WTC11 (cell line): ENCODE measurements around the gene YDJC. TPM values are rescaled to one million over a fixed set of nuclear protein-coding genes. Genes with fewer than 3 reads are reported as not detected.
A peak's percentile ranks its signal among the peaks of the same experiment; 100 is the strongest.

Experiments used
- ATAC-seq: fragments of 200-7000 bp; cut with Tn5 transposase; 2 replicates; pipeline ENCODE4 v1.10.0; 2021; ENCODE audit warnings: mild to moderate bottlenecking, moderate library complexity
- CTCF ChIA-PET: fragments of 300-600 bp; sonication (Branson Sonifier 250); formaldehyde crosslinking; loops from one replicate; lab custom pipeline; 2021; ENCODE audit warnings: antibody characterized with exemption; lab: Charles Lee
- POLR2A ChIA-PET: fragments of 350-600 bp; sonication (Branson Sonifier 250); formaldehyde crosslinking; loops from one replicate; lab custom pipeline; 2021; ENCODE audit warnings: antibody characterized with exemption; lab: Charles Lee
- DNase-seq: peaks from one replicate; pipeline ENCODE4 v3.0.0; 2021; ENCODE audit warnings: low spot score
- H3K27ac Mint-ChIP-seq: 2 replicates; pipeline ENCODE4 v1.8.0; 2021; ENCODE audit warnings: mixed read lengths
- H3K27me3 Mint-ChIP-seq: 2 replicates; pipeline ENCODE4 v1.8.0; 2021; ENCODE audit warnings: low read depth, mild to moderate bottlenecking, moderate library complexity, mixed read lengths
- H3K36me3 Mint-ChIP-seq: 2 replicates; pipeline ENCODE4 v1.8.0; 2021; ENCODE audit warnings: mixed read lengths
- H3K4me1 Mint-ChIP-seq: 2 replicates; pipeline ENCODE4 v1.8.0; 2022; ENCODE audit warnings: mixed read lengths
- H3K4me3 Mint-ChIP-seq: 2 replicates; pipeline ENCODE4 v1.8.0; 2021; ENCODE audit warnings: mild to moderate bottlenecking, moderate library complexity, mixed read lengths
- H3K9me3 Mint-ChIP-seq: 2 replicates; pipeline ENCODE4 v1.8.0; 2021; ENCODE audit warnings: mixed read lengths
- AR ChIP-seq: fragments of 250-450 bp; sonication (Bioruptor Pico); IDR thresholded peaks from 2 replicates; pipeline ENCODE4 v1.9.0; 2021; ENCODE audit warnings: mild to moderate bottlenecking
- ARID4B ChIP-seq: sonication (generic); formaldehyde crosslinking; IDR thresholded peaks from 2 replicates; pipeline ENCODE4 v1.8.0; 2023; ENCODE audit warnings: missing genetic modification reagents, mild to moderate bottlenecking, borderline replicate concordance
- ATF3 ChIP-seq: sonication (generic); formaldehyde crosslinking; conservative IDR thresholded peaks from 2 replicates; pipeline ENCODE4 v1.8.1; 2022; ENCODE audit warnings: mild to moderate bottlenecking, missing genetic modification reagents
- CBFB ChIP-seq: sonication (generic); formaldehyde crosslinking; IDR thresholded peaks from 2 replicates; pipeline ENCODE4 v1.8.1; 2022; ENCODE audit warnings: mild to moderate bottlenecking, low read depth, missing genetic modification reagents
- CTCF ChIP-seq: fragments of 200-600 bp; IDR thresholded peaks from 2 replicates; pipeline ENCODE4 v1.8.0; 2022; ENCODE audit warnings: antibody characterized with exemption
- E2F1 ChIP-seq: sonication (generic); formaldehyde crosslinking; IDR thresholded peaks from 2 replicates; pipeline ENCODE4 v1.8.0; 2022; ENCODE audit warnings: mild to moderate bottlenecking, missing genetic modification reagents
- ELF4 ChIP-seq: sonication (generic); formaldehyde crosslinking; IDR thresholded peaks from 2 replicates; pipeline ENCODE4 v1.8.1; 2022; ENCODE audit warnings: low read depth, mild to moderate bottlenecking, moderate library complexity, missing genetic modification reagents
- JUN ChIP-seq: sonication (generic); formaldehyde crosslinking; IDR thresholded peaks from 2 replicates; pipeline ENCODE4 v1.8.0; 2023; ENCODE audit warnings: mild to moderate bottlenecking, missing genetic modification reagents
- NR2C2 ChIP-seq: sonication (generic); formaldehyde crosslinking; IDR thresholded peaks from 2 replicates; pipeline ENCODE4 v1.8.0; 2022; ENCODE audit warnings: mild to moderate bottlenecking, missing genetic modification reagents
- PRRX2 ChIP-seq: fragments of 250-450 bp; sonication (Bioruptor Pico); IDR thresholded peaks from 2 replicates; pipeline ENCODE4 v1.8.0; 2021; ENCODE audit warnings: mild to moderate bottlenecking
- STAT6 ChIP-seq: sonication (generic); formaldehyde crosslinking; conservative IDR thresholded peaks from 2 replicates; pipeline ENCODE4 v1.8.1; 2023; ENCODE audit warnings: mild to moderate bottlenecking, low read depth, missing genetic modification reagents, moderate library complexity
- USF1 ChIP-seq: sonication (generic); formaldehyde crosslinking; IDR thresholded peaks from 2 replicates; pipeline ENCODE4 v1.8.0; 2022; ENCODE audit warnings: mild to moderate bottlenecking, missing genetic modification reagents
- ZNF219 ChIP-seq: sonication (generic); formaldehyde crosslinking; IDR thresholded peaks from 2 replicates; pipeline ENCODE4 v1.8.0; 2023; ENCODE audit warnings: missing genetic modification reagents, mild to moderate bottlenecking, borderline replicate concordance
- ZNF232 ChIP-seq: sonication (generic); formaldehyde crosslinking; IDR thresholded peaks from 2 replicates; pipeline ENCODE4 v1.8.0; 2022; ENCODE audit warnings: mild to moderate bottlenecking, missing genetic modification reagents
- ZNF263 ChIP-seq: sonication (generic); formaldehyde crosslinking; IDR thresholded peaks from 2 replicates; pipeline ENCODE4 v1.8.1; 2022; ENCODE audit warnings: low read depth, mild to moderate bottlenecking, moderate library complexity, missing genetic modification reagents
- ZNF423 ChIP-seq: fragments of 250-450 bp; sonication (Bioruptor Pico); IDR thresholded peaks from 2 replicates; pipeline ENCODE4 v2.1.2; 2022; ENCODE audit warnings: mild to moderate bottlenecking, moderate library complexity
- ZNF671 ChIP-seq: fragments of 250-450 bp; sonication (Bioruptor Pico); IDR thresholded peaks from 2 replicates; pipeline ENCODE4 v1.8.0; 2021; ENCODE audit warnings: mild to moderate bottlenecking
- total RNA-seq: library from RNA; stranded (reverse); gene quantifications from 3 replicates; pipeline ENCODE4 v1.2.3, GENCODE V29; 2021

YDJC gene
- total RNA-seq, 1 experiment from 2014 or later, result 39.8 TPM

GRCh38 chr22:21592422-21592821 lies 37.4 kb downstream of the YDJC start (continued):
- TF ChIP-seq JUN (CRISPR knock-in tag), result no peak
- TF ChIP-seq ZNF423 (CRISPR knock-in tag), result no peak
- no peak for TF ChIP-seq CBFB (CRISPR knock-in tag)

GRCh38 chr22:21591695-21592094 lies 38.1 kb downstream of the YDJC start:
- no peak for ATAC-seq
- TF ChIP-seq CTCF, result no peak
- TF ChIP-seq E2F1 (CRISPR knock-in tag), result no peak
- TF ChIP-seq ATF3 (CRISPR knock-in tag), result no peak
- TF ChIP-seq AR, result no peak
- TF ChIP-seq NR2C2 (CRISPR knock-in tag), result no peak
- TF ChIP-seq PRRX2 (CRISPR knock-in tag), result no peak
- no peak for TF ChIP-seq ZNF219
- no peak for TF ChIP-seq USF1
- TF ChIP-seq ELF4 (CRISPR knock-in tag), result no peak
- TF ChIP-seq ZNF263, result no peak
- no peak for TF ChIP-seq ZNF671 (CRISPR knock-in tag)
- no peak for TF ChIP-seq STAT6 (CRISPR knock-in tag)
- no peak for TF ChIP-seq ZNF232 (CRISPR knock-in tag)
- TF ChIP-seq ARID4B, result no peak
- no peak overlapping the region for H3K4me3 Mint-ChIP-seq
- no peak for DNase-seq
- ChIA-PET POLR2A (interaction anchor here (0.8 kb wide), 1 partner anchor 38 kb away, joined by 3 read pairs; no protein-coding TSS in a partner anchor), CTCF (interaction anchor here (1.2 to 3.0 kb wide), 3 partner anchors 22 to 55 kb away, joined by 3 to 32 read pairs (median 21); partner anchors contain the start of gene YDJC)
- peaks cover 18% of the 10 kb centered on the region for H3K4me1 Mint-ChIP-seq
- H3K27me3 Mint-ChIP-seq, result no peaks in the 10 kb centered on the region; the same call in 1 of the 2 replicates
- peak overlapping the region; percentile 42; the same call in 1 of the 2 replicates for H3K27ac Mint-ChIP-seq
- H3K36me3 Mint-ChIP-seq, result peaks cover 28% of the 10 kb centered on the region
- H3K9me3 Mint-ChIP-seq, result no peaks in the 10 kb centered on the region
